ENCODE measurements around the gene ARHGAP28.

Gene ARHGAP28

GRCh38 chr18:6728809-6729246, 688 bp upstream of the ARHGAP28 start:
- TF ChIP-seq YY1 (IDR thresholded peaks at IDR 0.05; ENCODE audit: low read depth) (no peak), TAF1 (IDR thresholded peaks at IDR 0.05; ENCODE audit: low read depth) (no peak), RAD21 (IDR thresholded peaks at IDR 0.05; ENCODE audit: low read depth) (no peak), MAX (IDR thresholded peaks at IDR 0.05) (no peak), FOXM1 (IDR thresholded peaks at IDR 0.05; ENCODE audit: borderline replicate concordance, low read depth) (no peak)

GRCh38 chr18:6730416-6731221, 1.1 kb downstream of the ARHGAP28 start:
- TF ChIP-seq EGR1 (IDR thresholded peaks at IDR 0.05) = no peak
- no peak for TF ChIP-seq FOXM1 (IDR thresholded peaks at IDR 0.05; ENCODE audit: borderline replicate concordance, low read depth)
- no peak for TF ChIP-seq EP300 (IDR thresholded peaks at IDR 0.05; ENCODE audit: borderline replicate concordance)
- TF ChIP-seq NFIC (IDR thresholded peaks at IDR 0.05) = no peak
- no peak for TF ChIP-seq ZBTB7A (IDR thresholded peaks at IDR 0.05; ENCODE audit: low read depth)
- TF ChIP-seq TCF12 (IDR thresholded peaks at IDR 0.05; ENCODE audit: low read depth) = no peak
- no peak for TF ChIP-seq USF1 (IDR thresholded peaks at IDR 0.05)
- TF ChIP-seq CREB1 (IDR thresholded peaks at IDR 0.05; ENCODE audit: low read depth) = no peak
- no peak for TF ChIP-seq CEBPB (IDR thresholded peaks at IDR 0.05)
- TF ChIP-seq YY1 (IDR thresholded peaks at IDR 0.05; ENCODE audit: low read depth) = no peak
- no peak for TF ChIP-seq TEAD4 (IDR thresholded peaks at IDR 0.05)
- TF ChIP-seq TAF1 (IDR thresholded peaks at IDR 0.05; ENCODE audit: low read depth) = no peak
- no peak for TF ChIP-seq MAX (IDR thresholded peaks at IDR 0.05)
- no peak for TF ChIP-seq REST (IDR thresholded peaks at IDR 0.05; ENCODE audit: low read depth)
- no peak for TF ChIP-seq RAD21 (IDR thresholded peaks at IDR 0.05; ENCODE audit: low read depth)

GRCh38 chr18:6731222-6731596, 1.7 kb downstream of the ARHGAP28 start:
- TF ChIP-seq YY1 (IDR thresholded peaks at IDR 0.05; ENCODE audit: low read depth) = no peak
- no peak for TF ChIP-seq RAD21 (IDR thresholded peaks at IDR 0.05; ENCODE audit: low read depth)
- no peak for TF ChIP-seq EP300 (IDR thresholded peaks at IDR 0.05; ENCODE audit: borderline replicate concordance)
- TF ChIP-seq EGR1 (IDR thresholded peaks at IDR 0.05) = no peak
- no peak for TF ChIP-seq TEAD4 (IDR thresholded peaks at IDR 0.05)
- TF ChIP-seq REST (IDR thresholded peaks at IDR 0.05; ENCODE audit: low read depth) = no peak
- TF ChIP-seq ZBTB7A (IDR thresholded peaks at IDR 0.05; ENCODE audit: low read depth) = no peak
- no peak for TF ChIP-seq TAF1 (IDR thresholded peaks at IDR 0.05; ENCODE audit: low read depth)

GRCh38 chr18:6732952-6733351, 3.4 kb downstream of the ARHGAP28 start:
- no peak for TF ChIP-seq USF1 (IDR thresholded peaks at IDR 0.05)
- TF ChIP-seq TAF1 (IDR thresholded peaks at IDR 0.05; ENCODE audit: low read depth) = no peak
- no peak for TF ChIP-seq TCF12 (IDR thresholded peaks at IDR 0.05; ENCODE audit: low read depth)
- no peak for TF ChIP-seq EP300 (IDR thresholded peaks at IDR 0.05; ENCODE audit: borderline replicate concordance)
- TF ChIP-seq ZBTB7A (IDR thresholded peaks at IDR 0.05; ENCODE audit: low read depth) = no peak
- no peak for TF ChIP-seq MAX (IDR thresholded peaks at IDR 0.05)
- TF ChIP-seq REST (IDR thresholded peaks at IDR 0.05; ENCODE audit: low read depth) = no peak
- no peak for TF ChIP-seq RAD21 (IDR thresholded peaks at IDR 0.05; ENCODE audit: low read depth)
- TF ChIP-seq YY1 (IDR thresholded peaks at IDR 0.05; ENCODE audit: low read depth) = no peak
- no peak for TF ChIP-seq FOXM1 (IDR thresholded peaks at IDR 0.05; ENCODE audit: borderline replicate concordance, low read depth)
- no peak for TF ChIP-seq CEBPB (IDR thresholded peaks at IDR 0.05)
- TF ChIP-seq EGR1 (IDR thresholded peaks at IDR 0.05) = no peak
- no peak for TF ChIP-seq CREB1 (IDR thresholded peaks at IDR 0.05; ENCODE audit: low read depth)
- no peak for TF ChIP-seq TEAD4 (IDR thresholded peaks at IDR 0.05)
- TF ChIP-seq NFIC (IDR thresholded peaks at IDR 0.05) = no peak
